ENCODE measurements around the gene MYO5C. TPM values are rescaled to one million over a fixed set of nuclear protein-coding genes. Genes with fewer than 3 reads are reported as not detected.

The MYO5C gene
- total and polyA plus RNA-seq, 2 of the 8 experiments (the other 6 are each of a cell fraction or from before 2014, with no cell fraction given) = 8.2 to 26.7 TPM

DNA sequence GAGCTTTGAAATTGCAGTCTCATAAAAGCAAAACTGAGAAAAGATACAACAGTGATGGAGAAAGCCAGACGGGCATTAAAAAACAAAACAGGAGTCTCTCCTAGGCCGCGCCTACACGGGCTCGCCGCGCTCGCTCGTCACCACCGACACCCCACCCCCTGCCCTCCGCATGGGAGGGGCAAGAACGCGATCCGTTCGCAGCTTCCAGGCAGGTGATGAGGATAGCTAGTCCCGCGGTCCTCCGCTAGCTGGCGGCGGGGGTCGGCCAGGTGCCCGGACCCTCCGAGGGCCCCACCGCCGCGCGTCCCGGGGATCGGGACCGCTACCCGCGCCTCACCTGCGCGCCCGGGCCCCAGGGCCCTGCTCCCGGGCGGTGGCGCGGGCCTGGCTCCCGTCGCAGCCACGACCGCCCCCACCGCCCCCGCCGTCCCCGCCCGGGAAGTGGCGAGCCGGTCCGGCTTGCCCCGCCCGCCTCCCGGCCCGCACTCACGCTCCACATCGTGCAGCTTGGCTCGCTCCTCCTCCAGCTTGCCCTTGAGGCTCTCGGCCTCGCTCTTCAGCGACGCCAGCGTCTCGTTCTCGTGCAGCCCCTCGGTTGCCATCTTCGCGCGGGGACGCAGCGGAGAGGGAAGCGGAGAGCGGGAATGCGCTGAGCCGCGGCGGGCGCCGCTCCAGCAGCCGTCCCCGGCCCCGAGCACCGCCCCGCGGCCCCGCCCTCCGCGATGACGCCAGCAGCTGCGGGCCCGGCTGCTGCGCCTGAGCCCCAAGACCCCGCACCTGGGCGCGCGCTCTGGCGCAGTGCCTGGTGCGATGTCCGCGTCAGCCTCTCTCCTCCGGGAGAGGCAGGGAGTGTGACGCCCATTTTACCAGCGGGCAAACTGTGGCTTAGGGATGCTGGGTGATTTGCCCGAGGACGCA lies 116.1 kb downstream of the MYO5C start (continued):
- TF ChIP-seq EGR1 (IDR thresholded peaks at IDR 0.05; ENCODE audit: borderline replicate concordance, low read depth, low read length) (0 out of 2 replicates have a peak, but pooled peaks have one; percentile 41), HDAC2 (IDR thresholded peaks at IDR 0.05; ENCODE audit: borderline replicate concordance in 1 of 2, low read depth in 2 of 2, low read length in 2 of 2) (peak in 1 of 2 experiments; percentile 54; a peak in 1 of 4 replicates), CTCF (IDR thresholded peaks at IDR 0.05; ENCODE audit: control extremely low read depth in 1 of 3, insufficient read depth in 1 of 3, low read depth in 1 of 3, low read length in 3 of 3) (no peak)
- TF ChIP-seq, protein P1, sequence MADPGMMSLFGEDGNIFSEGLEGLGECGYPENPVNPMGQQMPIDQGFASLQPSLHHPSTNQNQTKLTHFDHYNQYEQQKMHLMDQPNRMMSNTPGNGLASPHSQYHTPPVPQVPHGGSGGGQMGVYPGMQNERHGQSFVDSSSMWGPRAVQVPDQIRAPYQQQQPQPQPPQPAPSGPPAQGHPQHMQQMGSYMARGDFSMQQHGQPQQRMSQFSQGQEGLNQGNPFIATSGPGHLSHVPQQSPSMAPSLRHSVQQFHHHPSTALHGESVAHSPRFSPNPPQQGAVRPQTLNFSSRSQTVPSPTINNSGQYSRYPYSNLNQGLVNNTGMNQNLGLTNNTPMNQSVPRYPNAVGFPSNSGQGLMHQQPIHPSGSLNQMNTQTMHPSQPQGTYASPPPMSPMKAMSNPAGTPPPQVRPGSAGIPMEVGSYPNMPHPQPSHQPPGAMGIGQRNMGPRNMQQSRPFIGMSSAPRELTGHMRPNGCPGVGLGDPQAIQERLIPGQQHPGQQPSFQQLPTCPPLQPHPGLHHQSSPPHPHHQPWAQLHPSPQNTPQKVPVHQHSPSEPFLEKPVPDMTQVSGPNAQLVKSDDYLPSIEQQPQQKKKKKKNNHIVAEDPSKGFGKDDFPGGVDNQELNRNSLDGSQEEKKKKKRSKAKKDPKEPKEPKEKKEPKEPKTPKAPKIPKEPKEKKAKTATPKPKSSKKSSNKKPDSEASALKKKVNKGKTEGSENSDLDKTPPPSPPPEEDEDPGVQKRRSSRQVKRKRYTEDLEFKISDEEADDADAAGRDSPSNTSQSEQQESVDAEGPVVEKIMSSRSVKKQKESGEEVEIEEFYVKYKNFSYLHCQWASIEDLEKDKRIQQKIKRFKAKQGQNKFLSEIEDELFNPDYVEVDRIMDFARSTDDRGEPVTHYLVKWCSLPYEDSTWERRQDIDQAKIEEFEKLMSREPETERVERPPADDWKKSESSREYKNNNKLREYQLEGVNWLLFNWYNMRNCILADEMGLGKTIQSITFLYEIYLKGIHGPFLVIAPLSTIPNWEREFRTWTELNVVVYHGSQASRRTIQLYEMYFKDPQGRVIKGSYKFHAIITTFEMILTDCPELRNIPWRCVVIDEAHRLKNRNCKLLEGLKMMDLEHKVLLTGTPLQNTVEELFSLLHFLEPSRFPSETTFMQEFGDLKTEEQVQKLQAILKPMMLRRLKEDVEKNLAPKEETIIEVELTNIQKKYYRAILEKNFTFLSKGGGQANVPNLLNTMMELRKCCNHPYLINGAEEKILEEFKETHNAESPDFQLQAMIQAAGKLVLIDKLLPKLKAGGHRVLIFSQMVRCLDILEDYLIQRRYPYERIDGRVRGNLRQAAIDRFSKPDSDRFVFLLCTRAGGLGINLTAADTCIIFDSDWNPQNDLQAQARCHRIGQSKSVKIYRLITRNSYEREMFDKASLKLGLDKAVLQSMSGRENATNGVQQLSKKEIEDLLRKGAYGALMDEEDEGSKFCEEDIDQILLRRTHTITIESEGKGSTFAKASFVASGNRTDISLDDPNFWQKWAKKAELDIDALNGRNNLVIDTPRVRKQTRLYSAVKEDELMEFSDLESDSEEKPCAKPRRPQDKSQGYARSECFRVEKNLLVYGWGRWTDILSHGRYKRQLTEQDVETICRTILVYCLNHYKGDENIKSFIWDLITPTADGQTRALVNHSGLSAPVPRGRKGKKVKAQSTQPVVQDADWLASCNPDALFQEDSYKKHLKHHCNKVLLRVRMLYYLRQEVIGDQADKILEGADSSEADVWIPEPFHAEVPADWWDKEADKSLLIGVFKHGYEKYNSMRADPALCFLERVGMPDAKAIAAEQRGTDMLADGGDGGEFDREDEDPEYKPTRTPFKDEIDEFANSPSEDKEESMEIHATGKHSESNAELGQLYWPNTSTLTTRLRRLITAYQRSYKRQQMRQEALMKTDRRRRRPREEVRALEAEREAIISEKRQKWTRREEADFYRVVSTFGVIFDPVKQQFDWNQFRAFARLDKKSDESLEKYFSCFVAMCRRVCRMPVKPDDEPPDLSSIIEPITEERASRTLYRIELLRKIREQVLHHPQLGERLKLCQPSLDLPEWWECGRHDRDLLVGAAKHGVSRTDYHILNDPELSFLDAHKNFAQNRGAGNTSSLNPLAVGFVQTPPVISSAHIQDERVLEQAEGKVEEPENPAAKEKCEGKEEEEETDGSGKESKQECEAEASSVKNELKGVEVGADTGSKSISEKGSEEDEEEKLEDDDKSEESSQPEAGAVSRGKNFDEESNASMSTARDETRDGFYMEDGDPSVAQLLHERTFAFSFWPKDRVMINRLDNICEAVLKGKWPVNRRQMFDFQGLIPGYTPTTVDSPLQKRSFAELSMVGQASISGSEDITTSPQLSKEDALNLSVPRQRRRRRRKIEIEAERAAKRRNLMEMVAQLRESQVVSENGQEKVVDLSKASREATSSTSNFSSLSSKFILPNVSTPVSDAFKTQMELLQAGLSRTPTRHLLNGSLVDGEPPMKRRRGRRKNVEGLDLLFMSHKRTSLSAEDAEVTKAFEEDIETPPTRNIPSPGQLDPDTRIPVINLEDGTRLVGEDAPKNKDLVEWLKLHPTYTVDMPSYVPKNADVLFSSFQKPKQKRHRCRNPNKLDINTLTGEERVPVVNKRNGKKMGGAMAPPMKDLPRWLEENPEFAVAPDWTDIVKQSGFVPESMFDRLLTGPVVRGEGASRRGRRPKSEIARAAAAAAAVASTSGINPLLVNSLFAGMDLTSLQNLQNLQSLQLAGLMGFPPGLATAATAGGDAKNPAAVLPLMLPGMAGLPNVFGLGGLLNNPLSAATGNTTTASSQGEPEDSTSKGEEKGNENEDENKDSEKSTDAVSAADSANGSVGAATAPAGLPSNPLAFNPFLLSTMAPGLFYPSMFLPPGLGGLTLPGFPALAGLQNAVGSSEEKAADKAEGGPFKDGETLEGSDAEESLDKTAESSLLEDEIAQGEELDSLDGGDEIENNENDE (IDR thresholded peaks at IDR 0.05; ENCODE audit: insufficient replicate concordance, low read length) = no peak

All from H1 (cell line).